Fibroblast of the aortic adventitia (primary cell): ENCODE data around the gene TSSK2. TPM values are rescaled to one million over a fixed set of nuclear protein-coding genes. Genes with fewer than 3 reads are reported as not detected.
"Not testable (repeated sequence)": the region's sequence is repeated elsewhere in the genome, so short reads cannot be mapped to it uniquely, and the experiment has no call there.

ENCODE experiments used
- DNase-seq: peaks from one replicate; pipeline ENCODE4 v3.0.0-alpha.2; 2010; ENCODE audit warnings: low read depth
- H3K4me3 ChIP-seq: 2 replicates; pipeline ENCODE4 v1.5.1; 2011; ENCODE audit warnings: low read depth, mild to moderate bottlenecking, control low read depth, low read length, moderate library complexity
- total RNA-seq: library from RNA; depleted of rRNA; stranded (reverse); fragments of >200 nt; gene quantifications from 2 replicates; pipeline ENCODE4 v1.2.3, GENCODE V29; 2012; ENCODE audit warnings: low replicate concordance
- TF ChIP-seq, protein P1 (sequence below): IDR thresholded peaks from 2 replicates; pipeline ENCODE4 v1.5.1; 2011; ENCODE audit warnings: mild to moderate bottlenecking, low read length, control low read depth, inconsistent platforms; ENCODE audit not compliant: insufficient read depth

TSSK2 gene
- total RNA-seq, 1 donor = not detected

- no peak for DNase-seq
- TF ChIP-seq, protein P1, sequence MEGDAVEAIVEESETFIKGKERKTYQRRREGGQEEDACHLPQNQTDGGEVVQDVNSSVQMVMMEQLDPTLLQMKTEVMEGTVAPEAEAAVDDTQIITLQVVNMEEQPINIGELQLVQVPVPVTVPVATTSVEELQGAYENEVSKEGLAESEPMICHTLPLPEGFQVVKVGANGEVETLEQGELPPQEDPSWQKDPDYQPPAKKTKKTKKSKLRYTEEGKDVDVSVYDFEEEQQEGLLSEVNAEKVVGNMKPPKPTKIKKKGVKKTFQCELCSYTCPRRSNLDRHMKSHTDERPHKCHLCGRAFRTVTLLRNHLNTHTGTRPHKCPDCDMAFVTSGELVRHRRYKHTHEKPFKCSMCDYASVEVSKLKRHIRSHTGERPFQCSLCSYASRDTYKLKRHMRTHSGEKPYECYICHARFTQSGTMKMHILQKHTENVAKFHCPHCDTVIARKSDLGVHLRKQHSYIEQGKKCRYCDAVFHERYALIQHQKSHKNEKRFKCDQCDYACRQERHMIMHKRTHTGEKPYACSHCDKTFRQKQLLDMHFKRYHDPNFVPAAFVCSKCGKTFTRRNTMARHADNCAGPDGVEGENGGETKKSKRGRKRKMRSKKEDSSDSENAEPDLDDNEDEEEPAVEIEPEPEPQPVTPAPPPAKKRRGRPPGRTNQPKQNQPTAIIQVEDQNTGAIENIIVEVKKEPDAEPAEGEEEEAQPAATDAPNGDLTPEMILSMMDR = no peak
- no peak overlapping the region for H3K4me3 ChIP-seq
These were observed 22.1 kb downstream of the TSSK2 start for GRCh38 chr22:19152942-19153883.

- not testable (repeated sequence) for DNase-seq, H3K4me3 ChIP-seq
These were observed 25.0 kb downstream of the TSSK2 start for GRCh38 chr22:19156109-19156508.

DNA sequence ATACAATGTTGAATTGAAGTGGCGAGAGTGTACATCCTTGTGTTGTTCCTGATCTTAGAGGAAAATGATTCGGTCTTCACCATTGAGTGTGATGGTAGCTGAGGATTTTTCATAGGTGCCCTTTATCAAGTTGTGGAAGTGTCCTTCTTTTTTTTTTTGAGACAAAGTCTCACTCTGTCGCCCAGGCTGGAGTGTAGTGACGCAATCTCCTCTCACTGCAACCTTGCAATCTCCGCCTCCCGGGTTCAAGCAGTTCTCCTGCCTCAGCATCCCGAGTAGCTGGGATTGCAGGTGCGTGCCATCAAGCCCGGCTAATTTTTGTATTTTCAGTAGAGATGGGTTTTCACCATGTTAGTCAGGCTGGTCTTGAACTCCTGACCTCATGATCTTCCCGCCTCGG is 27.5 kb downstream of the TSSK2 start:
- DNase-seq = not testable (repeated sequence)

DNA sequence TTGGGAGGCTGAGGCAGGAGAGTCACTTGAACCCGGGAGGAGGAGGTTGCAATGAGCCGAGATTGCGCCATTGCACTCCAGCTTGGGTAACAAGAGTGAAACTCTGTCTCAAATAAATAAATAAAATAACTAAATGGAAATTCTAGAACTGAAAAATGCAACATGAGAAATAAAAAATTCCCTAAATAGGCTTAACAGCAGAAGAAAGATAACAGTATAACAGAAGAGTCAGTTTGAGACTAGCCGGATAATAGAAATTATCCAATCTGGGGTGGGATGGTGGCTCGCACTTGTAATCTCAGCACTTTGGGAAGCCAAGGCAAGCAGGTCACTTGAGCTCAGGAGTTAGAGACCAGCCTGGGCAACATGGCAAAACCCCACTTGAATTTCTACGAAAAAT is 33.3 kb downstream of the TSSK2 start:
- TF ChIP-seq, protein P1 = no peak
- no peak for DNase-seq
- no peak overlapping the region for H3K4me3 ChIP-seq

More for the DNA sequence above, 27.5 kb downstream of the TSSK2 start:
- H3K4me3 ChIP-seq = not testable (repeated sequence)

GRCh38 chr22:19166421-19166820 is 35.3 kb downstream of the TSSK2 start:
- DNase-seq = no peak

DNA sequence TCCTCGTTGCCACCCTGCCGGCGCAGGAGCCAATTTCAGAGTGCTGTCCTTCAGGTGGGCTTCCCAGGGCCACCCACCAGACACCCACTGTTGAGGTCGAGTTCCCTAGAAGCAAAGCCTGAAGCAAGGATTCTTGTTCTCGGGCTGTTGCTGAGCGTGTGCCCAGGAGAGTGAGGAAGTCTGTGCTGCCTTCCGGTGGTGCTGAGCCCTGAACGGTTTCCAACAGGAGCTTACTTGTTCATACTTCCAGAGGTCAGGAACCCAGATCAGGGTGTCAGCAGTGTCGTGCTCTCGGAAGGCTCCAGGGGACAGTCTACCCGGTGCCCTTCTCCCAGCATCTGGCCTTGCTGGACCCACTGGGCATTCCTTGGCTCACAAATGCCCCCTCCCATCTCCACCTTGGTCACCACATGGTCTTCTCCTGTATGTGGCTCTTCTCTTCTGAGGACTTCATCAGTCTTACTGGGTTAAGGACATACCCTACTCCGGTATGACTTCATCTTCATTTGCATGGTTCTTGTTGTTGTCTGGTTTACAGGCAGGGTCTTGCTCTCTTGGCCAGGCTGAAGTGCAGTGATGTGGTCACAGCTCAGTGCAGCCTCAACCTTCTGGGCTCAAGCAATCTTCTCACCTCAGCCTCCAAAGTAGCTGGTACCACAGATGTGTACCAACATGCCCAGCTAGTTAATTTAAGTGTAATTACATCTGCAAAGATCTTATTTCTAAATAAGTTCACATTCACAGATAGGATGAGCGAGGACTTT is 36.2 kb downstream of the TSSK2 start:
- TF ChIP-seq, protein P1 = no peak
- H3K4me3 ChIP-seq = no peak overlapping the region
- DNase-seq = no peak

More at GRCh38 chr22:19166421-19166820, 35.3 kb downstream of the TSSK2 start:
- no peak overlapping the region for H3K4me3 ChIP-seq
- TF ChIP-seq, protein P1 = no peak

- TF ChIP-seq, protein P1 = no peak
- DNase-seq = no peak
- H3K4me3 ChIP-seq = no peak overlapping the region
These were observed 37.2 kb downstream of the TSSK2 start for GRCh38 chr22:19168088-19168890.
